GM21528 (cell line): ENCODE data around the gene GALNS.

Source experiments
- ATAC-seq: cut with Tn5 transposase; IDR thresholded peaks from one replicate; pipeline ENCODE4 v1.9.1; 2021; ENCODE audit warnings: mild to moderate bottlenecking, moderate library complexity; ENCODE audit not compliant: unreplicated experiment, low FRiP score

Gene GALNS

DNA sequence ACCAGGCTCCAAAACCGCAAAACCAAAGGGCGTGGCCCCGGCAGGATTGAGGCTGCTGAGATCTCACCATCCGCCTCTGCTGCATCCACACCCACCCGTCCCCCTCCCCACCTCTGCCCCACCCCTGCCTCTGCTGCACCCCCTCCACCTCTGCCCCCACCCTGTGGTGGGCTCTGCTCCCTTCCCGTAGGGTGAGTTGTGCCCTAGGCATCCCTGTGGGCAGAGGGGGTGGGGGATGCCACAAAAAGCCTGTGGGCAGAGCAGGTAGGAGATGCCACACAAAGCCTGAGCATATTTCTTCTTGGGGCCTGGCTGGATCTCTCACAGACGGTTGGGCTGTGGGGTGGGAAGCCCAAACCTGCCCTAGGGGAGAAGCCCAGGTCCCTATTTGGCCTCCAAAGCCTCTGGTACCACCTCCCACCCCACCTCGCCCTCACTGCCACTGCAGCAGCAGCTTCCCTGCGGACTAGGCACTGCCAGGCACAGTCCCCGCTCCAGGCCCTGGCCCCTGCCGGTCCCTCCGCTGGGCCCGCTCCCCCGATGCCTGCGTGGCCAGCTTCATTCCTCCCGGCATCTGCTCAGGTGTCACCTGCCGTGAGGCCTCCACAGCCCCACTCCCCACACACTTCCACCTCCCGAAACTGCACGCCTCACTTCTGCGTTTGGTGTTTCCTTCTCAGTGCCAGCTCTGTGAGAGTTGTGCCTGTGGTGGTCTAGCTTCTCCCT lies 21.0 kb upstream of the GALNS start:
- ATAC-seq: no peak

GRCh38 chr16:88876942-88877526 lies 20.3 kb upstream of the GALNS start:
- ATAC-seq: no peak

DNA sequence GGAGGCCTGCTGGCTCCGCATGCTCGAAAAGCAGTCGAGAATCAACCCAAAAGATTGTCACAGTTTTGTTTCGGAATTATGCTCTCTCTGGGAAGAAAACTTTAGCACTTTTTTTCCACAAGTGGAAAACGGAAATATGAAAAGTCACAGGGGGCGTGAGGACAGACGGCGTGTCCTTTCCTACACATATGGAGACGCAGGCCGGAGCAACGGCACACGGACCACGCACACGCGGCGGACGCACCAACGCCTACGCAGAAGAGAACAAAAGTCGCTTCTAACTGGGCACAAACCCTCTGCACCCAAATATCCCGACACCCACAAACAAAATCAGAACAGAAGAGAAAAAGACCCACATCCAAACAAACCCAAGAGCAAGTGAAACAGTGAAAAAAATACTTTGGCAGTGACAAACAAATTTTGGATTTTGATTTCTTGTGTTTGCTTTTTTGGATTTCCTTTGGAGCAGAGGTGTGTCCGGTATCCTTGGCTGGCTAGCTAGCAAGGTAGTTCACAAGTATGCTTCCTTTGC lies 19.0 kb upstream of the GALNS start:
- ATAC-seq: no peak

GRCh38 chr16:88874938-88875599 lies 18.3 kb upstream of the GALNS start:
- no peak for ATAC-seq

- no peak for ATAC-seq
Observed at GRCh38 chr16:88872650-88873331, 16.0 kb upstream of the GALNS start.

DNA sequence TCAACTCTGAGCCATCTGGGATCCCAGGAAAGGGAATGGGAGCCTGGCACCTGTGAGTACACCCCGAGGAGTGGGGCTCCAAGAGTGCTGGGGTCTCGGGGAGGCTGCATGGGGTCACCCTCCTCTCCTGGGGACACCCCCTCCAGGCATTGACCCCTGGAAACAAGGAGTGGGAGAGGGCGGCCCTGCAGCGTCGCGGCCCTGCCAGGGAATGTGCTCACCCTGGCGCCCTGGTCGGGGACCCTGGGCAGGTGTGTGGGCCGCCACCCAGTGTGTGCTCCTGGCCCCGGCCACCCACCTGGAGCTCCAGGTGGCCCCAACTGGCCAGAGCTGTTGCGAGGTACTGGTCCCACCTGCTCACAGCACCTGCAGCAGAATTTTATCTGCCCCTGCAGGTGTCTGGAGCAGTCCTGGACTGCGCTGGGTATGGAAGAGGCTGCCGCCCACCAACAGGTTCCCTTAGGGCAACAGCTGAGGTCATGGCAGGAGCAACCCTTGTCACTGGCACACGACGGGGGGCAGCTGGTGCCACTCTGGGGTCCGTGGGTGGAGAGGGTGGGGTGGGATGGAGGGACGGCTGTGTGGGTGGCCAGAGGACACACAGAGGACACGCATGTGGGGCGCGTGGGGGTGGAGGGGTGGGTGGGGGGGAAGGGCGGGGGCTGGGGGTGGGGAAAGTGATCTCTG lies 15.1 kb upstream of the GALNS start:
- no peak for ATAC-seq

DNA sequence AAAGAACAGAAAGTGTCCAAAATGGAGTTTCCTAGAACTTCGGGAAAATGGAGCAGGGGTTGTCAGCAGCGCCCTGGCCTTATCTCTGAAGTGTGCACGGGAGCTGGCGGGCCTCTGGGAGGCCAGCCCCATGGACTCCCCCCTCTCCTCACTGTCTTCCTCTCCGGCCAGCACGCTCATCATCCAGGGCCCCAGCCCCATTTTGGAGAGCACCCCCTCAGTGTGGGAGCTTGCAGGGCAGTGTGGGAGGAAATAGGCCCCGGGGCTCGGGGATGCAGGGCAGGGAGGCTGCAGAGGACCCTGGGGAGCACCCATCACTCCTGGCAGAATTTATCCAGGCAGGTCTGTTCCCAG lies 14.6 kb upstream of the GALNS start:
- ATAC-seq: no peak

DNA sequence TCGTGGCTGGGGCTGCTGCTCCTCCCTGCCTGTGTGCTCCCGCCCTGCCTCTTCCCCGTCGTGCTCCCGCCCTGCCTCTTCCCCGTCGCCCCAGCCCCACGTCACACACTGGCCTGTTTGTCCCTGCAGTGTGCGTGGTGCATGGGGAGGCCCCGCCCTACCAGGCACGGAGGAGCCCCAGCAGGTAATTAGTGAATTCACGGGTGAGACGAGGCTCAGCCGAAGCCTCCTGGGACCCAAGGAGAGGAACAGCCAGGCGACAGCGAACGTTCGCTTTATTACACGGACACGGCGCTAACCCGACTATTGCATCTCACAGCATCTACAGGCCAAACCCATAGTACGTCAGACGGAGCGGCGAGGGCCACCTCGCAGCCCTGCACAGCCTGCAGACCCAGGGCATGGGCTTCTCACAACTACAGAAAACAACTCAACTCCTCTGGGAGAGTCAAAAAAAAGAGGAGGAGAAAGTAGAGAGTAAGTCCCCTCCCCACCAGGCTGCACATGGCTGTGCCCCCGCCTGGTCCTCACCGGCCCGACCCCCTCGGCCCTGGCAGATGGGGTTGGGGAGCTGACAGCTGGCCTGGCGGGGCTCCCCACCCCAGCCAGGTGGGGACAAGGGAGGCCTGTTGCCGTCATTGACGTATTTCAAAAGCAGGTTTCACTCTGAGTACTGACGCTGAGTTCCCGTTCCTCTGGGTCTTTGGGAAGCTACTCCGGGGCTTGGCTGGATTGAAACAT lies 14.0 kb upstream of the GALNS start:
- no peak for ATAC-seq

GRCh38 chr16:88869673-88869980 lies 12.9 kb upstream of the GALNS start:
- no peak for ATAC-seq

- no peak for ATAC-seq
Observed at GRCh38 chr16:88868974-88869672, 12.4 kb upstream of the GALNS start.

DNA sequence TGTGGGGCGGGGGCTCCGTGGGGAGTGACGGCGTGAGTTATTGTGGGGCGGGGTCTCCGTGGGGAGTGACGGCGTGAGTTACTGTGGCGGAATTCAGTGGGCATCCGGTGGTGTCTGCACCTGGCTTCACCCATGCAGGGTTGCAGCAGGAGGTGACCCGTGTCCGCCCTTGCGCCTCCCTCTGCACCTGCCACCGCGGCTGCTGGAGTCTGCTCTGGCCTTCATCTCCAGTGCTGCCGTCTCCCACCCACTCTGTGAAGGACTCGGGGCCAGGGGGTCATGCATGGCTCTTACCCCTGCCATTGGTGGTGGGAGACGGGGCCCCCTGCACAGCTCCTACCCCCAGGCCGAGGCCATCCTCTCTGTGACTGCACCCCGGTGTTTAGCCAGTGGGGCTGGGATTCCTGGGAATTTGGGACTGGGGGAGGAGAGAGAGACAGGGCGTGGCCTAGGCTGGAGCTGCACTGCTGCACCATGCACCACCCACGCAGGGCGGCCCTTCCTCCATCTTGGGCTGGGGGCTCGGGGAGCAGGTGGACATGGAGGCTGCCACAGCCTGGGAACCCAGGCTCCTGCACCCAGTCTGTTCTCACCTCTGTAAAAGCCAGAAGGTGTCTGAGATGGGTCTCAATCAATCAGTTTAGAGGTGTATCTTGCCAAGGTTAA lies 11.0 kb upstream of the GALNS start:
- no peak for ATAC-seq

- no peak for ATAC-seq
Observed at GRCh38 chr16:88866151-88866920, 9.6 kb upstream of the GALNS start, which contains the start of gene PABPN1L. PABPN1L (minus strand) TSS chr16:88866660; CDS start chr16:88866606, 54 bp downstream.

- no peak for ATAC-seq
Observed at GRCh38 chr16:88865742-88866141, 9.0 kb upstream of the GALNS start.

DNA sequence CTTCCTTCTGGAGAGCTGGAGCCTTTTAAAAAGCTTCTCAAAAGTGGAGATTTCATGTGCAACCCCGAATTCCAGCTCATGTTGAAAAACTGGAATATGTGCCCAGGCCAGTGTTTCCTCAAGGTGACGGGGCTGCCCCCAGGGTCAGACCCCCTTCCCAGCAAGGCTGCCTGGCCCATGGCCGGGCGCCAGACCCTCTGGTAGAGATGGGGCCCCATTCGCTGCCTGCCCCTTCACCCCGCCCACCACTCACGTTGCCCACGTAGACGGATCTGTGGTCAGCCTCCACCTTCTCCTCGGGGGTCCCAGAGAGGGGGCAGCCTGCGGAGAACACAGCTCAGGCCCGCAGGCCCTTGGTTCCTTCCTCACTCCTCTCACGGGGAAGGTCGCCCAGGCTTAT lies 8.6 kb upstream of the GALNS start:
- no peak for ATAC-seq

DNA sequence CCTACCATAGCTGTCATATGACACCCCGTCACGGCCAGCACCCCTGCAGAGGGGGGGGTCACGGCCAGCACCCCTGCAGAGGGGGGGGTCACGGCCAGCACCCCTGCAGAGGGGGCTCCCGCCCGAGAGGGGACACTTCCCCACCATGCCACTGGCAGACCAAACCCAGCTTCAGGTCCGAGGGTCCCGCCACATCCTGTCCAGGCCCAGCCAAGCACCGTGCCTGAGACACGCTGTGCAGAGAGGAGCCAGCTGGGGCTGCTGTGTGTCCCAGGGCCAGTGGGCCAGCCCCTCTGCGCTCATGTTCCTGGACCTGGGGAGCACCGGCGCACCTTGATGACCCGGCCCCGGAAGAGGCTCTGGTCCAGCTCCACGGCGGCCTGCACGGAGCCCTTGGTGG lies 7.8 kb upstream of the GALNS start:
- ATAC-seq: no peak

GRCh38 chr16:88864099-88864498 lies 7.4 kb upstream of the GALNS start:
- no peak for ATAC-seq

DNA sequence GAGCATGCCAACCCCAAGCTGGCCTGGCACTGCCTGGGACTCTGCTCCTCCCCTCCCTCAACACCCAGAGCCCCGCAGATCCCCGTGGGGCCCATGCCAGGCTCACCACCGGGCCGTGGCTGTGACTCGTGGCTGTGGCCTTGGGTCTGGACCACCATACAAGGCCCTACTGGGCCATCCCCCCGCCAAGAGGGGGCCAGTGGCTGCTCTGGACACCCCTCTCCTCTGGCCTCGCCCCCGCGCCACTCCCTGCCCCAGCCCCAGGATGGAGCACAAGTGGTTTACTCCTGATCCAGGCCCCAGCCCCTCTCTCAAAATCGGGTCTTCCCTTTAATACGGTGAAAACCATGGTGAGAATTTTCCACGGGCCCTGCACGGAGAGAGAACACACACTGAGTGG lies 6.7 kb upstream of the GALNS start:
- ATAC-seq: no peak

DNA sequence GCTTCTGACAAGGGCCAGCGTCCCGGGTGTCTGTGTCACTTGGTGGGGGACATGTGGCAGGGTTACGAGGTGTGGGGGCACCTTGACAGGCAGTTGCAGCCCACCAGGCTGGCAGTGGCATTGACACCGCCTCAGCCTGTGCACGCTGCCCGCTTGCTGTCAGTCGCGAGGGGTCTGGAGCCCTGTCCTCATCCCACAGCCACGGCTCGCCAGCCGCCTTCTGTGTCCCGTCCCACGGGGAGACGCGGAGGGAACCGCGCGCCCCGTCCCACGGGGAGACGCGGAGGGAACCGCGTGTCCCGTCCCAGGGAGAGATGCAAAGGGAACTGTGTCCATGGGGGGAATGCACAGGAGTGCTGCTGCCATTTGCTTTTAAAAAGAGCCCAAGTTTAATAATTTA lies 6.2 kb upstream of the GALNS start:
- ATAC-seq: no peak
